Endothelial cell of umbilical vein (primary cell): ENCODE data around the gene FNIP2. TPM values are rescaled to one million over a fixed set of nuclear protein-coding genes. Genes with fewer than 3 reads are reported as not detected.

Experiments used
- BruUV-seq: library from RNA; stranded (reverse); fragments of 400-500 nt; replicated peaks from 2 replicates; lab custom pipeline; 2021; lab: Mats Ljungman, UMichigan
- CTCF ChIA-PET: fragments of 300-600, 350-600 bp; sonication (Branson Sonifier 250); formaldehyde crosslinking; loops from one replicate; lab custom pipeline; 2021; ENCODE audit warnings: antibody characterized with exemption, inconsistent platforms; lab: Charles Lee
- POLR2A ChIA-PET: fragments of 300-600, 350-600 bp; sonication (Branson Sonifier 250); formaldehyde crosslinking; loops from one replicate; lab custom pipeline; 2021; ENCODE audit warnings: antibody characterized with exemption, inconsistent platforms; lab: Charles Lee
- DNase-seq: peaks from one replicate; pipeline ENCODE4 v3.0.0-alpha.2; 2011; ENCODE audit warnings: low read depth, low spot score
- FAIRE-seq: peaks from 2 replicates; lab custom pipeline; 2011; peaks lifted over from hg19 to GRCh38; lab: Jason Lieb, UNC
- H2AFZ ChIP-seq: 2 replicates; pipeline ENCODE4 v1.6.0; 2012; ENCODE audit warnings: low read depth, low read length, control low read depth, inconsistent platforms
- H3K27ac ChIP-seq: 2 replicates; pipeline ENCODE4 v1.5.1; 2011; ENCODE audit warnings: low read depth, mild to moderate bottlenecking, control low read depth, low read length, moderate library complexity; ENCODE audit not compliant: insufficient read depth
- H3K27me3 ChIP-seq, 2 experiments: 2 replicates each; pipeline versions ENCODE4 v1.6.0 to v1.6.1; 2011; ENCODE audit warnings: low read length in 2 of 2, mixed read lengths in 1 of 2; ENCODE audit not compliant: control insufficient read depth in 2 of 2, insufficient read depth in 2 of 2
- H3K36me3 ChIP-seq, 2 experiments: 2 replicates in 1 of 2; 3 replicates in 1 of 2; pipeline ENCODE4 v1.5.1; 2011; ENCODE audit warnings: low read length in 2 of 2, mild to moderate bottlenecking in 1 of 2, moderate library complexity in 1 of 2; ENCODE audit not compliant: control insufficient read depth in 2 of 2, insufficient read depth in 2 of 2; ENCODE audit errors: extremely low read depth in 1 of 2
- H3K4me1 ChIP-seq: 3 replicates; pipeline ENCODE4 v1.5.1; 2011; ENCODE audit warnings: mild to moderate bottlenecking, low read length; ENCODE audit not compliant: control insufficient read depth, insufficient read depth; ENCODE audit errors: extremely low read depth
- H3K4me2 ChIP-seq: 2 replicates; pipeline ENCODE4 v1.6.1; 2011; ENCODE audit warnings: low read length, control low read depth, mixed read lengths; ENCODE audit not compliant: insufficient read depth
- H3K4me3 ChIP-seq, 3 experiments: fragments of 200-600 bp in 1 of 3; sonication (generic), shearing (Covaris generic) in 1 of 3; replicated peaks in 1 of 3; 2 replicates each; pipeline ENCODE4 v1.5.1; 2011 to 2016; ENCODE audit warnings: control low read depth in 3 of 3, low read length in 3 of 3, mild to moderate bottlenecking in 2 of 3, inconsistent platforms in 1 of 3, low read depth in 1 of 3, moderate library complexity in 1 of 3; ENCODE audit not compliant: insufficient read depth in 1 of 3
- H3K79me2 ChIP-seq: 2 replicates; pipeline ENCODE4 v1.6.0; 2012; ENCODE audit warnings: low read length, inconsistent platforms; ENCODE audit not compliant: control insufficient read depth, insufficient read depth
- H3K9ac ChIP-seq: replicated peaks from 2 replicates; pipeline ENCODE3; 2011; ENCODE audit warnings: low read length, control low read depth; ENCODE audit not compliant: insufficient read depth; ENCODE audit errors: extremely low read depth
- H3K9me1 ChIP-seq: replicated peaks from 3 replicates; pipeline ENCODE4 v1.6.0; 2011; ENCODE audit warnings: mild to moderate bottlenecking, low read length; ENCODE audit not compliant: control insufficient read depth, insufficient read depth; ENCODE audit errors: extremely low read depth
- H3K9me3 ChIP-seq: replicated peaks from 2 replicates; pipeline ENCODE4 v1.5.1; 2012; ENCODE audit warnings: low read length, inconsistent platforms; ENCODE audit not compliant: control insufficient read depth, insufficient read depth
- H4K20me1 ChIP-seq: replicated peaks from 2 replicates; pipeline ENCODE3; 2011; ENCODE audit warnings: mild to moderate bottlenecking, low read length; ENCODE audit not compliant: control insufficient read depth, insufficient read depth; ENCODE audit errors: extremely low read depth
- CTCF ChIP-seq, 2 donors: IDR thresholded peaks; 1 replicate in 1 of 2; 2 replicates in 1 of 2; pipeline ENCODE4 v1.5.1; 2011; ENCODE audit warnings: low read length in 2 of 2, mild to moderate bottlenecking in 2 of 2, moderate library complexity in 2 of 2, control low read depth in 1 of 2, inconsistent platforms in 1 of 2, low read depth in 1 of 2; ENCODE audit not compliant: insufficient read depth in 1 of 2; ENCODE audit errors: extremely low read depth in 1 of 2
- EZH2 ChIP-seq: IDR thresholded peaks from 2 replicates; pipeline ENCODE4 v1.6.1; 2012; ENCODE audit warnings: borderline replicate concordance, low read depth, mild to moderate bottlenecking, moderate library complexity, low read length, inconsistent platforms; ENCODE audit not compliant: severe bottlenecking
- FOS ChIP-seq: IDR thresholded peaks from 2 replicates; pipeline ENCODE4 v1.6.1; 2011; ENCODE audit warnings: mild to moderate bottlenecking, low read length, moderate library complexity, borderline replicate concordance; ENCODE audit not compliant: insufficient read depth
- GATA2 ChIP-seq: IDR thresholded peaks from 2 replicates; pipeline ENCODE4 v1.7.0; 2011; ENCODE audit warnings: low read depth, mild to moderate bottlenecking, moderate library complexity, mixed read lengths, low read length; ENCODE audit not compliant: insufficient read length, insufficient read depth
- JUN ChIP-seq: IDR thresholded peaks from 2 replicates; pipeline ENCODE4 v1.6.1; 2011; ENCODE audit warnings: borderline replicate concordance, low read depth; ENCODE audit not compliant: insufficient read length, insufficient read depth
- MAX ChIP-seq: IDR thresholded peaks from 2 replicates; pipeline ENCODE4 v1.6.1; 2011; ENCODE audit not compliant: insufficient read depth, insufficient read length
- MYC ChIP-seq: IDR thresholded peaks from one replicate; pipeline ENCODE4 v1.6.1; 2011; ENCODE audit warnings: mild to moderate bottlenecking, low read depth, low read length
- POLR2A ChIP-seq: IDR thresholded peaks from 2 replicates; pipeline ENCODE4 v1.6.1; 2012; ENCODE audit warnings: low read depth, mild to moderate bottlenecking, control low read depth, low read length
- POLR2AphosphoS5 ChIP-seq: IDR thresholded peaks from 2 replicates; pipeline ENCODE4 v1.6.1; 2012; ENCODE audit warnings: low read depth, mild to moderate bottlenecking, control low read depth, low read length, moderate library complexity; ENCODE audit not compliant: insufficient read depth
- dilution Hi-C: fragments of 300-500 bp; cut with MboI; formaldehyde crosslinking; loops from one replicate; pipeline ENCODE4 v1.15.0; 2019; ENCODE audit warnings: low sequenced_read_pairs; ENCODE audit not compliant: extremely low pct_ligation_motif_present
- intact Hi-C: fragments of 100-400 bp; cut with micrococcal nuclease; formaldehyde crosslinking; loops from one replicate; pipeline ENCODE4 v1.10.0; 2022
- polyA plus RNA-seq, 4 experiments: library from polyadenylated mRNA; depleted of rRNA in 3 of 4; stranded (reverse) in 3 of 4; unstranded in 1 of 4; fragments of >200 nt; gene quantifications; 2 replicates each; pipeline versions ENCODE4 v1.2.1 to v1.2.3, GENCODE V29; 2011 to 2012; ENCODE audit warnings: missing spikeins in 1 of 4
- total RNA-seq: library from RNA; stranded (reverse); gene quantifications from 2 replicates; pipeline ENCODE4 v1.2.3, GENCODE V29; 2021

Gene FNIP2
- total and polyA plus RNA-seq, 2 donors (not counting 3 experiments of a cell fraction or from before 2014, with no cell fraction given): 4.5 to 14.4 TPM

DNA sequence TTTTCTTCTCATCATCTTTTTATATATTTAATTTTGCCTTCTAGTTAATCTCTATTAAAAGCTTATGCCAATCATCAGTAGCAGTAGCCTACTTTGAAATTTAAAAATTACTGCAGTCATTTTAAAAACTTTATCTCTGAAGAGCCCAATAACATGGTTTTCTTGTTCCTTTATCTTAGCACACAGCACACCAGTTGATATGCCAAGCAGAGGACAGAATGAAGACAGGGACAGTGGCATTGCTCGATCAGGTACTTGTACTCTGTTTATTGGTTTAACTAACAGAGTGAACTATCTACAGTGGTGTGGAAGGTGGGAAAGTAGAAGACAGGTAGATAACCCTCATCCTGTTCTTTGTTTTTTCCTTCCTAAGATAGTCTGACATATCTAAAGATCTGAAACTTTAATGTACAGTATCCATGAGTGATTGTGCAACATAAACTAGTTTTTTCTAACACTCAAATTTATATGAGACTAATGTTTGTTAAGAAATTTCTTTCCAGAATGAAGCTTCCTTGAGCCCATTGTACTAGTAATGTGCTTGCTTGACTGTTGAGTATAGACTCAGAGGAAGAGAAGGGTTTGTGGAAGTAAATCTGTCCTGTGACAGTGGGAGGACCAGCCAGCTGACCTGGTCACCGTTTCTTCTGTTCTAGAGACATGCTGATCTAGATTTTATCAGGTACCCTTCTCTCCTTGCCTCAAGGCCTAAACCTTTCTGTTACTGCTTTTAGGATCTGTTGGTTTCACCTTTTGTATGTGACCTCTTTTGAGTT, 66.6 kb downstream of the FNIP2 start:
- H3K36me3 ChIP-seq: peaks cover 0 to 3% of the 10 kb centered on the region in 2 experiments
- TF ChIP-seq EZH2: no peak
- TF ChIP-seq JUN: no peak
- no peak for TF ChIP-seq MYC
- no peak for TF ChIP-seq CTCF (IDR thresholded peaks at IDR 0.05; ENCODE audit: extremely low read depth in 1 of 2, insufficient read depth in 1 of 2, low read depth in 1 of 2, low read length in 2 of 2)
- TF ChIP-seq GATA2: no peak
- no peak for TF ChIP-seq POLR2A
- TF ChIP-seq FOS: no peak
- no peak for TF ChIP-seq MAX
- TF ChIP-seq POLR2AphosphoS5: no peak
- H3K4me3 ChIP-seq: no peak overlapping the region
- BruUV-seq: no TSS peak
- H3K27me3 ChIP-seq: no peaks in the 10 kb centered on the region
- POLR2A ChIA-PET: no interaction called here
- H3K9ac ChIP-seq: no peak overlapping the region
- intact Hi-C loops: no loop called here
- H3K27ac ChIP-seq: no peak overlapping the region
- dilution Hi-C loops: no loop called here
- no peaks in the 10 kb centered on the region for H3K9me1 ChIP-seq
- no peaks in the 10 kb centered on the region for H3K79me2 ChIP-seq
- FAIRE-seq (no peak), DNase-seq (no peak)
- no peaks in the 10 kb centered on the region for H3K9me3 ChIP-seq
- no peak overlapping the region for H2AFZ ChIP-seq
- H3K4me2 ChIP-seq: no peak overlapping the region
- CTCF ChIA-PET: interaction anchor here (1.1 kb wide), 1 partner anchor 9 kb away, joined by 3 read pairs; no protein-coding TSS in a partner anchor
- H4K20me1 ChIP-seq: no peaks in the 10 kb centered on the region
- H3K4me1 ChIP-seq: no peaks in the 10 kb centered on the region
